Skin of body (tissue), 2 donors: ENCODE measurements around the gene NCOA7. TPM values are rescaled to one million over a fixed set of nuclear protein-coding genes. Genes with fewer than 3 reads are reported as not detected.
"Not testable (repeated sequence)": the region's sequence is repeated elsewhere in the genome, so short reads cannot be mapped to it uniquely, and the experiment has no call there.

ENCODE experiments used
- DNase-seq: peaks from one replicate; lab custom pipeline; 2025; lab: John Stamatoyannopoulos, UW
- total RNA-seq: library from RNA; depleted of rRNA; stranded (reverse); fragments of >200 nt; gene quantifications from one replicate; pipeline ENCODE4 v1.2.3, GENCODE V29; 2014

Gene NCOA7
- total RNA-seq, 1 donor from 2014 or later, result 30.8 TPM

DNA sequence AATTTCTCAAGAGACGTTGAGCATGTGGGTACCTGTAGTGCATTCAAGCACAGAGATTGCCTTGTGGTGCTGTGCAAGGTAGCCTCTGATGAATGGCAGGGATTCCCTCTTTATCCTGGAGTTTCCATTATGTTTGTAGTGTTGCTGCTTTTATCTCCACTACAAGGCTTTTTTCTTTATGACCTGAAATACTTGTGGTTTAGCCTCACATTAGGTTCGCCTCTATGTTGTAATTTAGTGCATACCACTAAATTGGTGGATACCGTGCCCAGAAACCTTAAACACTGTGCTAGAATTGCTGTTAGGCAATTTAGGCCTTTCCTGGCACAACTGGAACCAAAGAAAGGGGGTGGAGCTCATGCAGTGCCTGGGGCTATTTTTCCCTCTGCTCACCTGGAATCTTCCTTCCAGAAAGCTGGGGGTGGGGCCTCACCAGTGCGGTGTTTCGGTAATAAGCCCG lies 76.8 kb downstream of the NCOA7 start:
- no peak for DNase-seq

DNA sequence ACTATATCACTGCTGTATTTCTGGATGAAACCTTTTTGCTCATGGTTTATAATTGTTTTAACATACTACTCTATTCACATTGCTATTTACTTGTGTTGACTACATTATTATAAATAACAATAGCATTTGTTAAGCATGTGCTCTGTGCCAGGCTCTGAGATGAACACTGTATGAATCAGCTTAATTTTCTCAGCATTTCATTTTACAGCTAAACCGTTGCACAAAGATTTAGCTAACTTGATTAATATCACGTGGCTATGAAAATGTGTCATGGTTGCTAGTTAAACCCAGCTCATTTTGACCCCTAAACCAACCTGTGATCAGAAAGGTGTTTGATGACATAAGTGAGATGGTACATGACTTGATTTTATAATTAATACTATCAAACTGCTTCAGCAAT lies 77.5 kb downstream of the NCOA7 start:
- DNase-seq, result no peak

DNA sequence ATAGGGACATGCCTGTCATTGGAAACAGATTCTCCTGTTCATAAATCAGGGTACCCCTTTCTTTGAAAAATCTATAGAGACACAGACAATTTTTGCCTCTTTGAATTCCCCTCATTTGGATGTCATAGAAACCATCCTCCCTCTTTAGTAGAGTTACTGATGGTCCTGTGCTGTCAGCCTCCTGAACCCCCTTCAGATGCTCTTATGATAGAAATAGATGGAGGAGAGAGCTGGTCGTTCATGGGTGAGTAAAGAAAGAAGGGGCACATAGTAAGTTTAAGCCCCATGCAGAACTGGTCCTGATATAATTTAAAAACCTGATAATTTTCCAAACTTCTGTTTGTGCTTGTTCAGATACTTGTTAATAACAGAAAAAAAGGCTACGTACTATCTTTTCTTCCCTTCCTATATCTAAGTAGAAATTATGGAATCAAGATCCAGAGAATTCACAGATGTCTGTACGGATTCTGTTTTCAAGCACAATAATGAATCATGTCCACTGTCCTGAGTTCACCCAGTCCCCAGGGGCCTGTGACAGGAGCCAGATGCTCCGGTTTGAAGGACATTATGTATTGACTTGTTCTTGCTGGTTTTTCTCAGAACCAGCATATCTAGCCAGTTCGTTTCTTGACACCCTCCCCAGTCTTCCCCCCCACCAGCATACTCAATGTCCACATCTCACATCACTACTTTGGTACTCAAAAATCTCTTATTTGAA lies 78.1 kb downstream of the NCOA7 start:
- DNase-seq, result no peak

DNA sequence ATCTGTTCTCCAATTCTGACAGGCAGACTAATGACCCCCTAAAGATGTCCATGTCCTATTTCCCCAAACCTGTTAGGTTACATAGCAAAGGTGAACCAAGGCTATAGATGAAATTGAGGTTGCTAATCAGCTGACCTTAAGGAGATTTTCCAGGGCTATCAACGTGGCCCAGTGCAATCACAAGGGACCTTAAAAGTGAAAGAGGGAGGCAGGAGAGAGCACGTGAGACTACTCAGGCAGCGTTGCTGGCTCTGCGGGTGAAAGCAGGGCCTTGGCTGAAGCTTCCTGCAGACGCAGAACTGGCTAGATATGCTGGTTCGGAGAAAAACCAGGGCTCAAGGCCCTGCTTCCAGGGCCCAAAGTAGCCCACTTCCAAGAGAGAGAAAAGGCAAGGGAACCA lies 78.7 kb downstream of the NCOA7 start:
- DNase-seq, result no peak

DNA sequence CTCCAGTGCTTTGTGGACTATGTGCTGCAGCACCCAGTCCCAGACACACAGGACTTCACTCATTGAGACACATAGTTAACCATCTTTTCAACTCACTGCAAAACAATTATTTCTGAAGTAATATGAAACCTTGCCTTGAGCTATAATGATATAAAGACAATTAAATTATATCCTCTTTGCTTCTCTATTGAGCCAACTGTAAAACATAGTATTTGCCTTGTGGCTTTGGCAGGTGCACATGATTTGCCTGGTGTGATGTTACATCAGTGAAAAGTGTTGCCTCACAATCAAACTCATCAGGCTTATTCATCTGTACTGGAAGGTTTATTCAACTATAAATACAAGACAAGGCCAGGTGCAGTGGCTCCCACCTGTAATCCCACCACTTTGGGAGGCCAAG lies 80.6 kb downstream of the NCOA7 start:
- no peak for DNase-seq

DNA sequence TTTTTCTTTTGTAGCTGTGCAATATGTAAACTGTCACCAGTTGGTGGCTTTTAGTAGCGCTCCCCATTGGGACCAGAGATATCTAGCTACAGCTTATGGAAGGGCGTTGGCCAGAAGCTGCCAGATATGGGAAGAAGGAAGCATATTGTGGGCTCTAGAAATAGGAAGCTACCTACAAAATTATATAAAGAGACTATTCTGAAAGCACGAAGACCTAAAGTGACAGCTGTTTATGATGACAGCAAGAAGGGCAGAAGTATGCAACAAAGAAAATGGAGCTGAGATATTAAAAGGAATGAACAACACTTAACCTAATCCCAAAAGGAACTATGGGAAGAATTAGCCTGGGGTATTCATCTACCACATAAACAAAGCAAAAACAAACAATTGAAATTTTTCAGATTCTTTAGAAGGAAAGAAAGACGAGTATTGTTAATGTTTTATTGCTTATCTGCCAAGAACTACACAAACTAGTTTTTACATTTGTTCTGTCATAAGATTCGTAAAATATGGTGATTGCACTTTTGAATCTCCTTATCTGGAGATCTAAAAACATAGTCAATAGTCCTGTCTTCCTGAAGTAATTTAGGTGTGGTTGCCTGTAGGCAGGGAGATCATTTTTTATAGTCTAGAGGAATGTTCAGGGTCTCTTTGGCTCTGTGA lies 81.6 kb downstream of the NCOA7 start:
- no peak for DNase-seq

- DNase-seq, result no peak
Observed at GRCh38 chr6:125882243-125882642, 91.5 kb downstream of the NCOA7 start.

- no peak for DNase-seq
Observed at GRCh38 chr6:125884634-125885371, 94.0 kb downstream of the NCOA7 start.

- no peak for DNase-seq
Observed at GRCh38 chr6:125886021-125886420, 95.3 kb downstream of the NCOA7 start.

DNA sequence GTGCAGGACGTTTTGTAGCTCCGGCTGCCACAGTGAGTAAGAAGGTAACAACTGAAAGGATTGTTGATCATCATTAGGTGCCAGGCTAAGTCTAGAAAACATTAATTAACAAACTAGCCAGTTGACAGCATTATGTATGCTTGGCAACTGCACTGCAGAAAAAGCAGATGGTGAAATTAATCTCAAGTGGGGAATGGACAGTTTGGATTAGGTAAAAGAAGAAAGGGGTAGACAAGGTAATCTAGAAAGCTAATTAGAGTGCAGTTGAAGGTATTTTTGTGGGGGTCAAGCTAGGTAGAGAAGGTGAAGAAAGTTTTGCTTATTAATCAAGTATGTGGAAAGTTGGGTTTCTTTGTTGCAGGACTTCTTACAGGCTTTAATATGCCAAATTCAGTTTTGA lies 96.2 kb downstream of the NCOA7 start:
- DNase-seq, result no peak

GRCh38 chr6:125887372-125887771 lies 96.6 kb downstream of the NCOA7 start:
- no peak for DNase-seq

- DNase-seq, result no peak
Observed at GRCh38 chr6:125888989-125889656, 98.4 kb downstream of the NCOA7 start.

- DNase-seq, result no peak
Observed at GRCh38 chr6:125899726-125900182, 109.0 kb downstream of the NCOA7 start.

- no peak for DNase-seq
Observed at GRCh38 chr6:125904871-125905270, 114.1 kb downstream of the NCOA7 start.

DNA sequence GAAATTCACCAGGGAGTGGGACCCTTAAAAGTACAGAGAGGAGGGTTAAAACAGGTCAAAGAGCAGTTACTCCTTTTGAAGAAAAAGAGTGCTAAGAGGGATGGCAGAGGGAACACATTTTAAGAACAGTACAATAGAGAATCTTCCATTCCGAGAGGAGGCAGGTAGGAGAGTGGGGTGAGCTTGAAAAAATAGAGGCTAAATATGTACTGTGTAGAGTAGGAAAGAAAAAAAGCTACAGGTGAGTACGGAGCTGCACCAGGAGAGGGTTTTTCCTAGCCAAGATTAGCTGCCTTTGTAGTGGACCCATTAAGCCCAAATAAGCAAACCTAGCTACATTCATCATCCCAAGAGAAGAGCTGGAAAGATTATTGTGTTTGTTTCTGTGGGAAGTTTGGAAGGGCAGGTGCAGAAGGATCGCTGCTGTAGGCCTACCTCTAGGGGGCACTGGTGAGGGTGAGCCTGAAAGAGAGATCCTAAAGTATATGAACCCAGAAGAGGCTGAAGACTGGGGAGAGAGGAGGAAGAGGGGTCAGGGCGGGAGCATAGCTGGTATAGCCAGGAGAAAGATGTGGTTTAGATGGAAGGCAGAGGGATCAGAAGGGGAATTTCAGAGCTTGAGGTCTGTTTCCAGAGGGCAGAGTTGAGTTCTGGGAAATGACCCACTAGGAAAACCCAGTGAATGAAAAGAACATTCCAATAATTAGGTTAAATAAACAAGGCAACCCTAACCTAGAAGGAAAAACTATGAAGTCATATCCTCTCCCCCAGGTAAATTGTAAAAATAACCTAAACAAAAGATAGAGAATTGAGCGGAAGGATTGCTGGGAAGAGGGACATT lies 115.6 kb downstream of the NCOA7 start:
- DNase-seq, result no peak

GRCh38 chr6:125910527-125910926 lies 119.8 kb downstream of the NCOA7 start:
- DNase-seq, result no peak

- not testable (repeated sequence) for DNase-seq
Observed at GRCh38 chr6:125911051-125911451, 120.3 kb downstream of the NCOA7 start.

GRCh38 chr6:125912430-125912829 lies 121.7 kb downstream of the NCOA7 start:
- not testable (repeated sequence) for DNase-seq

DNA sequence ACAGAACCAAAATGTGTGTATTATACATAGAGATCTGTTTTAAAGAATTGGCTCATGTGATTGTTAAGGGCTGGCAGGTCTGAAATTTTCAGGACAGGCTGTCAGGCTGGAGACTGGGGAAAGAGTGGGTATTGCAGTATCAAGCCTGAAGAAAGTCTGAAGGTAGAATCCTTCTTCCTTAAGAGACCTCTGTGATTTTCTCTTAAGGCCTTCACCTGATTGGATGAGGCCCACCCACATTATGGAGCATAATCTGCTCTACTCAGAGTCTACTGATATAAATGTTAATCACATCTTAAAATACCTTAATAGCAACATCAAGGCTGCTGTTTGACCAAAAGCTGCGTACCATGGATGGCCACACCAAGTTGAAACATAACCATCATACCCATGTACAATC lies 122.4 kb downstream of the NCOA7 start:
- DNase-seq, result no peak

DNA sequence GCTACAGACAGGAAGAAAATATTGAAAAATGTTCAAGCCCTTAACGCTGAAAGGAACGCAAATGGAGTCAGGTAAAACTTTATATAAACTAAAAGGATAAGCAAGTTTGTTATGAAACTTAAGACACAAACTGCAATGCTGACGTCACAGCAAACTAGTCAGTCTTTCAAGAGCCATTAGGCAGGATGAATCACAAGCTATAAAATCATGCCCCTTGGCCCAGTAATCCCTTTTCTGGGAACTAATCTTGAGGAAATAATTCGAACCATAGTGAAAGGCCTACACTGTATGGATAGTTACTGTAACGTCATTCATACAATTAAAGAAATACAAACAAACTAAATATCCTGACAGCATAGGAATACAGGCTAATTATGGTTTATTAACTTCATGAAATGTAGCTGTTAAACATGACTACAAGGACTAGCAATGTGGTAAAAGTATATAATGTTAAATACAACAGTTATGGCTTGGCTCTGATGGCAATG lies 123.1 kb downstream of the NCOA7 start:
- DNase-seq, result peak; percentile 20

DNA sequence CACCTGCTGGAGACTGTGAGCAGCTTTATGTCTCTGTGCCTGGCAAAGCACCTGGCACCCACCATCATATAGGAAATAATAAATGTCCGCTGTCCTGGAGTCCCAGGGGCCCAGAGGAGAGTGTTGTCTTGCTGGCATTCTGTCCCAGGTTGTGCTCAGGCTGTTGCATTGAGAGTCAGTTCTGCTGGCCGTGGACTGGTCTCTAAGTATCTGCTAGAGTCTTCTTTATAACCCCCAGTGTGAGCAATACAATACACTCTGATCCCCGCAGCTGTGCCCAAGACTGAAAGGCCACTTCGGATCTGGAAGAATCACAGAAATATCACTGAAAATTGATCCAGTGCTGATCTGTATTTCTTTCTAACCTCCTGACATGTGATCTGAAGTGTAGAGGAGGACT lies 127.5 kb downstream of the NCOA7 start:
- no peak for DNase-seq
